Left cardiac atrium (tissue), 4 donors: ENCODE results near the gene EDEM2. TPM values are rescaled to one million over a fixed set of nuclear protein-coding genes. Genes with fewer than 3 reads are reported as not detected.
A peak's percentile ranks its signal among the peaks of the same experiment; 100 is the strongest.
"Not testable (repeated sequence)": the region's sequence is repeated elsewhere in the genome, so short reads cannot be mapped to it uniquely, and the experiment has no call there.

Experiments
- ATAC-seq, 2 donors: fragments of 200-7000 bp; cut with Tn5 transposase; one replicate each; pipeline ENCODE4 v1.9.1; 2020; ENCODE audit warnings: mild to moderate bottlenecking in 2 of 2, moderate library complexity in 2 of 2
- DNase-seq: peaks from one replicate; pipeline ENCODE4 v3.0.0-alpha.2; 2020
- intact Hi-C, 2 donors: fragments of 100-400 bp; cut with DNase I; formaldehyde crosslinking; loops; one replicate each; pipeline versions ENCODE4 v1.14.1 to v1.15.1; 2022 to 2023
- total RNA-seq, 2 donors: library from RNA; stranded (reverse); fragmentation: NEBNext Ultra II Directional; extraction: Animal tissue kit (Norgen Biotek cat#: 25700); gene quantifications; one replicate each; pipeline ENCODE4 v1.2.1, GENCODE V29; 2021
- donor health status: DM: no; HTN: yes; CAD: no.
- donor health status: DM: no; HTN: yes; CAD: no; lungs with severe emphysema.
- donor health status: DM: yes; HTN: yes; CAD: no.
- donor health status: Dilated cardiomyopathy.

The EDEM2 gene
- total RNA-seq, 2 donors from 2014 or later = 16.6 to 25.6 TPM

GRCh38 chr20:35171753-35172433, 24.8 kb upstream of the EDEM2 start, which contains the start of gene PROCR:
Gene PROCR (plus strand): TSS chr20:35172072. CDS start chr20:35172155, 83 bp downstream.
- peak; percentile 92 to 96 for ATAC-seq
- peak; percentile 90 for DNase-seq
- intact Hi-C loops = no loop called here

- DNase-seq (no peak), ATAC-seq (no peak)
- intact Hi-C loops = no loop called here
These were observed 24.3 kb upstream of the EDEM2 start for GRCh38 chr20:35171438-35171752.

GRCh38 chr20:35168701-35169409, 21.7 kb upstream of the EDEM2 start:
- ATAC-seq, intact Hi-C loops, DNase-seq: not testable (repeated sequence)

GRCh38 chr20:35167787-35168186, 20.7 kb upstream of the EDEM2 start:
- intact Hi-C loops = no loop called here
- DNase-seq = no peak

GRCh38 chr20:35166242-35166830, 19.2 kb upstream of the EDEM2 start:
- ATAC-seq (peak; percentile 93 to 95), DNase-seq (peak; percentile 81)
- intact Hi-C loops = no loop called here

More at GRCh38 chr20:35167787-35168186, 20.7 kb upstream of the EDEM2 start:
- ATAC-seq = no peak

GRCh38 chr20:35165221-35166185, 18.4 kb upstream of the EDEM2 start:
- DNase-seq = no peak
- peak in 1 of 2 donors; percentile 28 for ATAC-seq
- intact Hi-C loops = no loop called here

GRCh38 chr20:35164531-35164930, 17.4 kb upstream of the EDEM2 start:
- DNase-seq, ATAC-seq, intact Hi-C loops: not testable (repeated sequence)

GRCh38 chr20:35160341-35160740, 13.2 kb upstream of the EDEM2 start:
- ATAC-seq, intact Hi-C loops, DNase-seq: not testable (repeated sequence)

GRCh38 chr20:35156978-35157377, 9.8 kb upstream of the EDEM2 start:
- DNase-seq (no peak), ATAC-seq (no peak)
- intact Hi-C loops = no loop called here

GRCh38 chr20:35155936-35156335, 8.8 kb upstream of the EDEM2 start:
- no peak for DNase-seq
- intact Hi-C loops = no loop called here
- no peak for ATAC-seq

- peak; percentile 16 to 64 for ATAC-seq
- DNase-seq = no peak
- intact Hi-C loops = no loop called here
These were observed 4.6 kb upstream of the EDEM2 start for GRCh38 chr20:35151736-35152135.

GRCh38 chr20:35150846-35151579, 3.9 kb upstream of the EDEM2 start:
- intact Hi-C loops = no loop called here
- no peak for ATAC-seq
- no peak for DNase-seq

GRCh38 chr20:35147575-35148071, 487 bp upstream of the EDEM2 start:
- intact Hi-C loops = loop anchor here (2.0 to 5.0 kb wide), 3 partner anchors 50 to 61 kb away; no protein-coding TSS in a partner anchor
- ATAC-seq = peak in 1 of 2 donors; percentile 17
- DNase-seq = peak; percentile 37

GRCh38 chr20:35146299-35146919, 727 bp downstream of the EDEM2 start:
- ATAC-seq (peak in 1 of 2 donors; percentile 27), DNase-seq (peak; percentile 36)
- intact Hi-C loops = loop anchor here (2.0 to 5.0 kb wide), 3 partner anchors 49 to 62 kb away; no protein-coding TSS in a partner anchor

- ATAC-seq = peak; percentile 25 to 32
- intact Hi-C loops = loop anchor here (5.0 kb wide), 2 partner anchors 48 to 62 kb away; no protein-coding TSS in a partner anchor
- no peak for DNase-seq
These were observed 2.0 kb downstream of the EDEM2 start for GRCh38 chr20:35145141-35145564.

GRCh38 chr20:35144694-35145093, 2.4 kb downstream of the EDEM2 start:
- DNase-seq (no peak), ATAC-seq (no peak)
- intact Hi-C loops = loop anchor here (5.0 kb wide), 2 partner anchors 47 to 63 kb away; no protein-coding TSS in a partner anchor

- peak; percentile 83 for DNase-seq
- intact Hi-C loops = no loop called here
- ATAC-seq = peak; percentile 76 to 84
These were observed 11.1 kb downstream of the EDEM2 start for GRCh38 chr20:35135867-35136586.
